ENCODE data around the gene ARL4A. TPM values are rescaled to one million over a fixed set of nuclear protein-coding genes. Genes with fewer than 3 reads are reported as not detected.

ARL4A gene
- total and polyA plus RNA-seq, 10 of the 15 experiments (the other 5 are each of a cell fraction or from before 2014, with no cell fraction given) = 0.35 to 4.6 (median 2.7) TPM

DNA sequence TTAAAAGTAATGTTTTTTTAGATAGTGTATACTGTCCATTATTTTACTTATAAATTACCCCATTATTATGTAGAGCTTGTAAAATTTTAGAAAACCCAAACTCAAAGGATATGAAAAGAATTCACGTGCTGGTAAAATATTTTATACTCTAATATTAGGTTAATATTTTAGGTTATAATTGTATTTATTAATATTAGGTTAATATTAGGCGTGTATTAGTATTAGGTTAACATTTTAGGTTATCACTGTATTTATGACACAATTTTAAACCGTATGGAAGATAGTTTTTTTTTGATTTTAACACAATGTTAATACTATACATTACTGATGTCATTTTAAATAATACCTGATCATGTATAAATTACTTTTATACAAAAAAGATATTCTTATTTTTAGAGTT is 48.5 kb downstream of the ARL4A start:
- Histone ChIP-seq H3K4me3 (no peak overlapping the region), H3K4me2 (ENCODE audit: control insufficient read depth, insufficient read depth) (no peak overlapping the region), H3K9me3 (replicated peaks; ENCODE audit: control insufficient read depth, insufficient read depth, low read length) (no peaks in the 10 kb centered on the region), H3K27ac (ENCODE audit: control insufficient read depth, insufficient read depth) (no peak overlapping the region), H2AFZ (ENCODE audit: control insufficient read depth, low read depth, low read length) (no peak overlapping the region), H3K9ac (ENCODE audit: control insufficient read depth, insufficient read depth, low read length) (no peak overlapping the region), H3K79me2 (ENCODE audit: control insufficient read depth, insufficient read depth, low read length) (no peaks in the 10 kb centered on the region), H3K36me3 (ENCODE audit: control insufficient read depth in 2 of 2, insufficient read depth in 2 of 2, low read length in 1 of 2) (no peaks in the 10 kb centered on the region), H3K4me1 (ENCODE audit: control insufficient read depth, insufficient read depth, low read length) (no peaks in the 10 kb centered on the region), H3K27me3 (replicated peaks in 1 of 2; ENCODE audit: control insufficient read depth in 2 of 2, insufficient read depth in 2 of 2, low read length in 1 of 2) (no peaks in the 10 kb centered on the region), H4K20me1 (ENCODE audit: control insufficient read depth, insufficient read depth) (no peaks in the 10 kb centered on the region)
- ChIA-PET CTCF (no interaction called here), SMC1A (ENCODE audit: uncharacterized antibody, unreplicated experiment) (no interaction called here), RAD21 (ENCODE audit: unreplicated experiment) (no interaction called here), POLR2A (no interaction called here)
- WGBS (ENCODE audit: insufficient coverage, insufficient replicate concordance, low lambda C conversion rate, missing lambda C conversion rate) = 2% methylated on average over 3 of the region's 3 CpGs
- ATAC-seq (no peak), DNase-seq (ENCODE audit: low read depth, low spot score) (no peak), FAIRE-seq (no peak)
- no TSS peak for BruUV-seq (replicated peaks)
- in situ Hi-C loops (cut with MboI) = no loop called here
- intact Hi-C loops (cut with micrococcal nuclease; ENCODE audit: unreplicated experiment) = no loop called here
- TF ChIP-seq, protein P1, sequence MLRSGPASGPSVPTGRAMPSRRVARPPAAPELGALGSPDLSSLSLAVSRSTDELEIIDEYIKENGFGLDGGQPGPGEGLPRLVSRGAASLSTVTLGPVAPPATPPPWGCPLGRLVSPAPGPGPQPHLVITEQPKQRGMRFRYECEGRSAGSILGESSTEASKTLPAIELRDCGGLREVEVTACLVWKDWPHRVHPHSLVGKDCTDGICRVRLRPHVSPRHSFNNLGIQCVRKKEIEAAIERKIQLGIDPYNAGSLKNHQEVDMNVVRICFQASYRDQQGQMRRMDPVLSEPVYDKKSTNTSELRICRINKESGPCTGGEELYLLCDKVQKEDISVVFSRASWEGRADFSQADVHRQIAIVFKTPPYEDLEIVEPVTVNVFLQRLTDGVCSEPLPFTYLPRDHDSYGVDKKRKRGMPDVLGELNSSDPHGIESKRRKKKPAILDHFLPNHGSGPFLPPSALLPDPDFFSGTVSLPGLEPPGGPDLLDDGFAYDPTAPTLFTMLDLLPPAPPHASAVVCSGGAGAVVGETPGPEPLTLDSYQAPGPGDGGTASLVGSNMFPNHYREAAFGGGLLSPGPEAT (IDR thresholded peaks at IDR 0.05; ENCODE audit: low read depth) = no peak
- TF ChIP-seq POU2F2 (IDR thresholded peaks at IDR 0.05; ENCODE audit: borderline replicate concordance, low read depth, low read length) (no peak), TARDBP (IDR thresholded peaks at IDR 0.05; ENCODE audit: borderline replicate concordance) (no peak), RFX5 (IDR thresholded peaks at IDR 0.05; ENCODE audit: low read depth, low read length) (no peak), RB1 (IDR thresholded peaks at IDR 0.05; ENCODE audit: borderline replicate concordance) (no peak), CBFB (IDR thresholded peaks at IDR 0.05; ENCODE audit: low read depth) (no peak), BACH1 (IDR thresholded peaks at IDR 0.05; ENCODE audit: borderline replicate concordance) (no peak), PAX5 (IDR thresholded peaks at IDR 0.05; ENCODE audit: borderline replicate concordance, low read depth, low read length) (no peak), EGR1 (IDR thresholded peaks at IDR 0.05; ENCODE audit: borderline replicate concordance in 1 of 2, low read depth in 2 of 2, low read length in 2 of 2) (no peak), NR2F1 (conservative IDR thresholded peaks at IDR 0.05) (no peak), FOXM1 (IDR thresholded peaks at IDR 0.05; ENCODE audit: low read depth, low read length) (no peak), MYC (IDR thresholded peaks at IDR 0.05; ENCODE audit: insufficient read depth, insufficient read length, insufficient replicate concordance, low read length, severe bottlenecking) (no peak), YBX1 (IDR thresholded peaks at IDR 0.05) (no peak), IKZF2 (IDR thresholded peaks at IDR 0.05) (no peak), EP300 (IDR thresholded peaks at IDR 0.05; ENCODE audit: borderline replicate concordance in 1 of 2, control insufficient read depth in 1 of 2, low read depth in 2 of 2, low read length in 2 of 2) (no peak)
- TF ChIP-seq, protein P2, sequence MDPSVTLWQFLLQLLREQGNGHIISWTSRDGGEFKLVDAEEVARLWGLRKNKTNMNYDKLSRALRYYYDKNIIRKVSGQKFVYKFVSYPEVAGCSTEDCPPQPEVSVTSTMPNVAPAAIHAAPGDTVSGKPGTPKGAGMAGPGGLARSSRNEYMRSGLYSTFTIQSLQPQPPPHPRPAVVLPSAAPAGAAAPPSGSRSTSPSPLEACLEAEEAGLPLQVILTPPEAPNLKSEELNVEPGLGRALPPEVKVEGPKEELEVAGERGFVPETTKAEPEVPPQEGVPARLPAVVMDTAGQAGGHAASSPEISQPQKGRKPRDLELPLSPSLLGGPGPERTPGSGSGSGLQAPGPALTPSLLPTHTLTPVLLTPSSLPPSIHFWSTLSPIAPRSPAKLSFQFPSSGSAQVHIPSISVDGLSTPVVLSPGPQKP (IDR thresholded peaks at IDR 0.05; ENCODE audit: low read depth, low read length) = no peak
- TF ChIP-seq, protein P3, sequence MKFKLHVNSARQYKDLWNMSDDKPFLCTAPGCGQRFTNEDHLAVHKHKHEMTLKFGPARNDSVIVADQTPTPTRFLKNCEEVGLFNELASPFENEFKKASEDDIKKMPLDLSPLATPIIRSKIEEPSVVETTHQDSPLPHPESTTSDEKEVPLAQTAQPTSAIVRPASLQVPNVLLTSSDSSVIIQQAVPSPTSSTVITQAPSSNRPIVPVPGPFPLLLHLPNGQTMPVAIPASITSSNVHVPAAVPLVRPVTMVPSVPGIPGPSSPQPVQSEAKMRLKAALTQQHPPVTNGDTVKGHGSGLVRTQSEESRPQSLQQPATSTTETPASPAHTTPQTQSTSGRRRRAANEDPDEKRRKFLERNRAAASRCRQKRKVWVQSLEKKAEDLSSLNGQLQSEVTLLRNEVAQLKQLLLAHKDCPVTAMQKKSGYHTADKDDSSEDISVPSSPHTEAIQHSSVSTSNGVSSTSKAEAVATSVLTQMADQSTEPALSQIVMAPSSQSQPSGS (IDR thresholded peaks at IDR 0.05; ENCODE audit: low read length) = no peak
- TF ChIP-seq, protein P4, sequence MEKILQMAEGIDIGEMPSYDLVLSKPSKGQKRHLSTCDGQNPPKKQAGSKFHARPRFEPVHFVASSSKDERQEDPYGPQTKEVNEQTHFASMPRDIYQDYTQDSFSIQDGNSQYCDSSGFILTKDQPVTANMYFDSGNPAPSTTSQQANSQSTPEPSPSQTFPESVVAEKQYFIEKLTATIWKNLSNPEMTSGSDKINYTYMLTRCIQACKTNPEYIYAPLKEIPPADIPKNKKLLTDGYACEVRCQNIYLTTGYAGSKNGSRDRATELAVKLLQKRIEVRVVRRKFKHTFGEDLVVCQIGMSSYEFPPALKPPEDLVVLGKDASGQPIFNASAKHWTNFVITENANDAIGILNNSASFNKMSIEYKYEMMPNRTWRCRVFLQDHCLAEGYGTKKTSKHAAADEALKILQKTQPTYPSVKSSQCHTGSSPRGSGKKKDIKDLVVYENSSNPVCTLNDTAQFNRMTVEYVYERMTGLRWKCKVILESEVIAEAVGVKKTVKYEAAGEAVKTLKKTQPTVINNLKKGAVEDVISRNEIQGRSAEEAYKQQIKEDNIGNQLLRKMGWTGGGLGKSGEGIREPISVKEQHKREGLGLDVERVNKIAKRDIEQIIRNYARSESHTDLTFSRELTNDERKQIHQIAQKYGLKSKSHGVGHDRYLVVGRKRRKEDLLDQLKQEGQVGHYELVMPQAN (conservative IDR thresholded peaks at IDR 0.05) = no peak
- TF ChIP-seq, protein P5, sequence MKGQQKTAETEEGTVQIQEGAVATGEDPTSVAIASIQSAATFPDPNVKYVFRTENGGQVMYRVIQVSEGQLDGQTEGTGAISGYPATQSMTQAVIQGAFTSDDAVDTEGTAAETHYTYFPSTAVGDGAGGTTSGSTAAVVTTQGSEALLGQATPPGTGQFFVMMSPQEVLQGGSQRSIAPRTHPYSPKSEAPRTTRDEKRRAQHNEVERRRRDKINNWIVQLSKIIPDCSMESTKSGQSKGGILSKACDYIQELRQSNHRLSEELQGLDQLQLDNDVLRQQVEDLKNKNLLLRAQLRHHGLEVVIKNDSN (IDR thresholded peaks at IDR 0.05; ENCODE audit: borderline replicate concordance, extremely low read length, insufficient read depth, low read depth, low read length) = no peak
